ENCODE data around the gene TAF1C. TPM values are rescaled to one million over a fixed set of nuclear protein-coding genes. Genes with fewer than 3 reads are reported as not detected.

The TAF1C gene
- total and polyA plus RNA-seq, 2 experiments from 2014 or later = 37.2 to 57.4 TPM

DNA sequence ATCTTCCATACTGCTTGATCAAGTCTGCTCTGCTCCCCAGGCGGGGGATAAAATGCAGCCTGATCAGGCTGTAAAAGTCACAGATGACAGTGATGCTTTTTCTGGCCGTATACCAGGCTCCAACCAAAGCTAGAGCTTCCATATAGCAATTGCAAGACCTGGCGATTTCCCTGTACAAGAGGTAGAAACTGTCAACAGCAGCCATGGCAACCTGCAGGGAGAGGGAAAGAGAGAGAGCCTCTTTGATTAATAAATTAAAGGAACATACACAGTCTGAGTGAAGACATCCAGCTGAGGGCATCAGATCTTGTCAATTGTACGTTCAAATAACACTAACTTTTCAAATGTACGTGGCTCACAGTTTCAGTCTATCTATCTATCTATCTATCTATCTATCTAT lies 55.7 kb downstream of the TAF1C start:
- peaks cover 13% of the 10 kb centered on the region for H3K36me3 ChIP-seq (ENCODE audit: insufficient read depth)
- H3K4me3 ChIP-seq = no peak overlapping the region
- H3K4me3 Mint-ChIP-seq = no peak overlapping the region
- ATAC-seq = no peak
- peaks cover 16% of the 10 kb centered on the region; the same call in 2 of the 3 replicates for H3K4me1 Mint-ChIP-seq
- H3K9me3 Mint-ChIP-seq = no peaks in the 10 kb centered on the region
- H3K36me3 Mint-ChIP-seq (ENCODE audit: low read depth) = peaks cover 24% of the 10 kb centered on the region
- no peak overlapping the region for H2AFZ ChIP-seq
- no peaks in the 10 kb centered on the region for H3F3A ChIP-seq (replicated peaks; ENCODE audit: low read depth)
- H3K9me2 ChIP-seq (ENCODE audit: insufficient read depth) = no peaks in the 10 kb centered on the region
- H3K4me1 ChIP-seq (ENCODE audit: insufficient read depth) = peaks cover 13% of the 10 kb centered on the region
- no peak for TF ChIP-seq ZNF114 (CRISPR knock-in tag; IDR thresholded peaks at IDR 0.05)
- no peak for TF ChIP-seq JUNB (IDR thresholded peaks at IDR 0.05; ENCODE audit: unreplicated experiment)
- TF ChIP-seq, protein P1, sequence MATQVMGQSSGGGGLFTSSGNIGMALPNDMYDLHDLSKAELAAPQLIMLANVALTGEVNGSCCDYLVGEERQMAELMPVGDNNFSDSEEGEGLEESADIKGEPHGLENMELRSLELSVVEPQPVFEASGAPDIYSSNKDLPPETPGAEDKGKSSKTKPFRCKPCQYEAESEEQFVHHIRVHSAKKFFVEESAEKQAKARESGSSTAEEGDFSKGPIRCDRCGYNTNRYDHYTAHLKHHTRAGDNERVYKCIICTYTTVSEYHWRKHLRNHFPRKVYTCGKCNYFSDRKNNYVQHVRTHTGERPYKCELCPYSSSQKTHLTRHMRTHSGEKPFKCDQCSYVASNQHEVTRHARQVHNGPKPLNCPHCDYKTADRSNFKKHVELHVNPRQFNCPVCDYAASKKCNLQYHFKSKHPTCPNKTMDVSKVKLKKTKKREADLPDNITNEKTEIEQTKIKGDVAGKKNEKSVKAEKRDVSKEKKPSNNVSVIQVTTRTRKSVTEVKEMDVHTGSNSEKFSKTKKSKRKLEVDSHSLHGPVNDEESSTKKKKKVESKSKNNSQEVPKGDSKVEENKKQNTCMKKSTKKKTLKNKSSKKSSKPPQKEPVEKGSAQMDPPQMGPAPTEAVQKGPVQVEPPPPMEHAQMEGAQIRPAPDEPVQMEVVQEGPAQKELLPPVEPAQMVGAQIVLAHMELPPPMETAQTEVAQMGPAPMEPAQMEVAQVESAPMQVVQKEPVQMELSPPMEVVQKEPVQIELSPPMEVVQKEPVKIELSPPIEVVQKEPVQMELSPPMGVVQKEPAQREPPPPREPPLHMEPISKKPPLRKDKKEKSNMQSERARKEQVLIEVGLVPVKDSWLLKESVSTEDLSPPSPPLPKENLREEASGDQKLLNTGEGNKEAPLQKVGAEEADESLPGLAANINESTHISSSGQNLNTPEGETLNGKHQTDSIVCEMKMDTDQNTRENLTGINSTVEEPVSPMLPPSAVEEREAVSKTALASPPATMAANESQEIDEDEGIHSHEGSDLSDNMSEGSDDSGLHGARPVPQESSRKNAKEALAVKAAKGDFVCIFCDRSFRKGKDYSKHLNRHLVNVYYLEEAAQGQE (IDR thresholded peaks at IDR 0.05; ENCODE audit: unreplicated experiment) = no peak
- TF ChIP-seq EZH2phosphoT487 (IDR thresholded peaks at IDR 0.05; ENCODE audit: unreplicated experiment) = no peak
- no peak for TF ChIP-seq ZNF331 (CRISPR knock-in tag; IDR thresholded peaks at IDR 0.05; ENCODE audit: low read depth)
- TF ChIP-seq, protein P2, sequence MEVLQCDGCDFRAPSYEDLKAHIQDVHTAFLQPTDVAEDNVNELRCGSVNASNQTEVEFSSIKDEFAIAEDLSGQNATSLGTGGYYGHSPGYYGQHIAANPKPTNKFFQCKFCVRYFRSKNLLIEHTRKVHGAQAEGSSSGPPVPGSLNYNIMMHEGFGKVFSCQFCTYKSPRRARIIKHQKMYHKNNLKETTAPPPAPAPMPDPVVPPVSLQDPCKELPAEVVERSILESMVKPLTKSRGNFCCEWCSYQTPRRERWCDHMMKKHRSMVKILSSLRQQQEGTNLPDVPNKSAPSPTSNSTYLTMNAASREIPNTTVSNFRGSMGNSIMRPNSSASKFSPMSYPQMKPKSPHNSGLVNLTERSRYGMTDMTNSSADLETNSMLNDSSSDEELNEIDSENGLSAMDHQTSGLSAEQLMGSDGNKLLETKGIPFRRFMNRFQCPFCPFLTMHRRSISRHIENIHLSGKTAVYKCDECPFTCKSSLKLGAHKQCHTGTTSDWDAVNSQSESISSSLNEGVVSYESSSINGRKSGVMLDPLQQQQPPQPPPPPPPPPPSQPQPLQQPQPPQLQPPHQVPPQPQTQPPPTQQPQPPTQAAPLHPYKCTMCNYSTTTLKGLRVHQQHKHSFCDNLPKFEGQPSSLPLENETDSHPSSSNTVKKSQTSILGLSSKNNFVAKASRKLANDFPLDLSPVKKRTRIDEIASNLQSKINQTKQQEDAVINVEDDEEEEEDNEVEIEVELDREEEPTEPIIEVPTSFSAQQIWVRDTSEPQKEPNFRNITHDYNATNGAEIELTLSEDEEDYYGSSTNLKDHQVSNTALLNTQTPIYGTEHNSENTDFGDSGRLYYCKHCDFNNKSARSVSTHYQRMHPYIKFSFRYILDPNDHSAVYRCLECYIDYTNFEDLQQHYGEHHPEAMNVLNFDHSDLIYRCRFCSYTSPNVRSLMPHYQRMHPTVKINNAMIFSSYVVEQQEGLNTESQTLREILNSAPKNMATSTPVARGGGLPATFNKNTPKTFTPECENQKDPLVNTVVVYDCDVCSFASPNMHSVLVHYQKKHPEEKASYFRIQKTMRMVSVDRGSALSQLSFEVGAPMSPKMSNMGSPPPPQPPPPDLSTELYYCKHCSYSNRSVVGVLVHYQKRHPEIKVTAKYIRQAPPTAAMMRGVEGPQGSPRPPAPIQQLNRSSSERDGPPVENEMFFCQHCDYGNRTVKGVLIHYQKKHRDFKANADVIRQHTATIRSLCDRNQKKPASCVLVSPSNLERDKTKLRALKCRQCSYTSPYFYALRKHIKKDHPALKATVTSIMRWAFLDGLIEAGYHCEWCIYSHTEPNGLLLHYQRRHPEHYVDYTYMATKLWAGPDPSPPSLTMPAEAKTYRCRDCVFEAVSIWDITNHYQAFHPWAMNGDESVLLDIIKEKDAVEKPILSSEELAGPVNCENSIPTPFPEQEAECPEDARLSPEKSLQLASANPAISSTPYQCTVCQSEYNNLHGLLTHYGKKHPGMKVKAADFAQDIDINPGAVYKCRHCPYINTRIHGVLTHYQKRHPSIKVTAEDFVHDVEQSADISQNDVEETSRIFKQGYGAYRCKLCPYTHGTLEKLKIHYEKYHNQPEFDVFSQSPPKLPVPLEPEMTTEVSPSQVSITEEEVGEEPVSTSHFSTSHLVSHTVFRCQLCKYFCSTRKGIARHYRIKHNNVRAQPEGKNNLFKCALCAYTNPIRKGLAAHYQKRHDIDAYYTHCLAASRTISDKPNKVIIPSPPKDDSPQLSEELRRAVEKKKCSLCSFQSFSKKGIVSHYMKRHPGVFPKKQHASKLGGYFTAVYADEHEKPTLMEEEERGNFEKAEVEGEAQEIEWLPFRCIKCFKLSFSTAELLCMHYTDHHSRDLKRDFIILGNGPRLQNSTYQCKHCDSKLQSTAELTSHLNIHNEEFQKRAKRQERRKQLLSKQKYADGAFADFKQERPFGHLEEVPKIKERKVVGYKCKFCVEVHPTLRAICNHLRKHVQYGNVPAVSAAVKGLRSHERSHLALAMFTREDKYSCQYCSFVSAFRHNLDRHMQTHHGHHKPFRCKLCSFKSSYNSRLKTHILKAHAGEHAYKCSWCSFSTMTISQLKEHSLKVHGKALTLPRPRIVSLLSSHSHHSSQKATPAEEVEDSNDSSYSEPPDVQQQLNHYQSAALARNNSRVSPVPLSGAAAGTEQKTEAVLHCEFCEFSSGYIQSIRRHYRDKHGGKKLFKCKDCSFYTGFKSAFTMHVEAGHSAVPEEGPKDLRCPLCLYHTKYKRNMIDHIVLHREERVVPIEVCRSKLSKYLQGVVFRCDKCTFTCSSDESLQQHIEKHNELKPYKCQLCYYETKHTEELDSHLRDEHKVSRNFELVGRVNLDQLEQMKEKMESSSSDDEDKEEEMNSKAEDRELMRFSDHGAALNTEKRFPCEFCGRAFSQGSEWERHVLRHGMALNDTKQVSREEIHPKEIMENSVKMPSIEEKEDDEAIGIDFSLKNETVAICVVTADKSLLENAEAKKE (CRISPR knock-in tag; IDR thresholded peaks at IDR 0.05) = no peak
- TF ChIP-seq STAT1 (IDR thresholded peaks at IDR 0.05; ENCODE audit: unreplicated experiment) = no peak
- no peak for TF ChIP-seq POLR2AphosphoS5 (IDR thresholded peaks at IDR 0.05; ENCODE audit: low read depth)
- TF ChIP-seq, protein P3, sequence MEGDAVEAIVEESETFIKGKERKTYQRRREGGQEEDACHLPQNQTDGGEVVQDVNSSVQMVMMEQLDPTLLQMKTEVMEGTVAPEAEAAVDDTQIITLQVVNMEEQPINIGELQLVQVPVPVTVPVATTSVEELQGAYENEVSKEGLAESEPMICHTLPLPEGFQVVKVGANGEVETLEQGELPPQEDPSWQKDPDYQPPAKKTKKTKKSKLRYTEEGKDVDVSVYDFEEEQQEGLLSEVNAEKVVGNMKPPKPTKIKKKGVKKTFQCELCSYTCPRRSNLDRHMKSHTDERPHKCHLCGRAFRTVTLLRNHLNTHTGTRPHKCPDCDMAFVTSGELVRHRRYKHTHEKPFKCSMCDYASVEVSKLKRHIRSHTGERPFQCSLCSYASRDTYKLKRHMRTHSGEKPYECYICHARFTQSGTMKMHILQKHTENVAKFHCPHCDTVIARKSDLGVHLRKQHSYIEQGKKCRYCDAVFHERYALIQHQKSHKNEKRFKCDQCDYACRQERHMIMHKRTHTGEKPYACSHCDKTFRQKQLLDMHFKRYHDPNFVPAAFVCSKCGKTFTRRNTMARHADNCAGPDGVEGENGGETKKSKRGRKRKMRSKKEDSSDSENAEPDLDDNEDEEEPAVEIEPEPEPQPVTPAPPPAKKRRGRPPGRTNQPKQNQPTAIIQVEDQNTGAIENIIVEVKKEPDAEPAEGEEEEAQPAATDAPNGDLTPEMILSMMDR (conservative IDR thresholded peaks at IDR 0.05; ENCODE audit: low read depth in 2 of 2) = no peak
- TF ChIP-seq EZH2 (IDR thresholded peaks at IDR 0.05; ENCODE audit: low read depth, unreplicated experiment) = no peak
- H3K4me2 ChIP-seq = no peak overlapping the region
- H3K79me2 ChIP-seq (replicated peaks; ENCODE audit: insufficient read depth) = peaks cover 50% of the 10 kb centered on the region
- no peak overlapping the region for H3K27ac Mint-ChIP-seq
- H3K27ac ChIP-seq (ENCODE audit: low read depth) = no peak overlapping the region
- peaks cover 4% of the 10 kb centered on the region for H4K20me1 ChIP-seq (replicated peaks; ENCODE audit: insufficient read depth)
- DNase-seq (ENCODE audit: low spot score) = no peak
- H3K27me3 ChIP-seq (ENCODE audit: insufficient read depth) = no peaks in the 10 kb centered on the region
- no peaks in the 10 kb centered on the region for H3K27me3 Mint-ChIP-seq (ENCODE audit: insufficient read depth, low read depth, poor library complexity)

Measured in GM23338 (cell line).